HG02943 (cell line): Measurements from ENCODE around the gene GCK.

Source experiments
- ATAC-seq: cut with Tn5 transposase; IDR thresholded peaks from one replicate; pipeline ENCODE4 v1.9.1; 2021; ENCODE audit warnings: mild to moderate bottlenecking, low read depth, moderate library complexity; ENCODE audit not compliant: unreplicated experiment

The GCK gene

GRCh38 chr7:44189286-44189992 lies at the start of gene GCK:
Gene GCK, minus strand, starts transcription at chr7:44189439. Its CDS starts 486 bp downstream, at chr7:44188953.
- ATAC-seq, result no peak

GRCh38 chr7:44238116-44238695 lies 49.0 kb upstream of the GCK start:
- no peak for ATAC-seq

- no peak for ATAC-seq
Measured at GRCh38 chr7:44237696-44238095, 48.5 kb upstream of the GCK start.

DNA sequence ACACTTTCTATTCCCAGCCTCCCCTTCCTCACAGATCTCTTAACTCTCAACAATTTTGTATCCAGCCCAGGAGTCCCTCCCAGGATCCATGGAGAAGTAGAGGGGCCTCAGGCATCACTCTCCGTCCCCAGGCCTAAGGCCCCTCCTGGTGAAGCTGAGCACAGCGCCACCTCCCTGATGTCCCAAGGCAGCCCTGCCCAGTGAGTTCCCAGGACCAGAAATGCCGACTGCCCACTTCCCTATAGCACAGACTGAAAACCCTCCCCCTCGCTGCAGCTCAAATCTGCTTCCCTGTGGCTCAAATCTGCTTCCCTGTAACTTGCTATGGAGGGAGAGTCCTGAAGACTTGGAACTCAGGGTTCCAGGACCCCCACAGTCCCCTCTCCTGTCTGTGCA lies 47.1 kb upstream of the GCK start:
- no peak for ATAC-seq

DNA sequence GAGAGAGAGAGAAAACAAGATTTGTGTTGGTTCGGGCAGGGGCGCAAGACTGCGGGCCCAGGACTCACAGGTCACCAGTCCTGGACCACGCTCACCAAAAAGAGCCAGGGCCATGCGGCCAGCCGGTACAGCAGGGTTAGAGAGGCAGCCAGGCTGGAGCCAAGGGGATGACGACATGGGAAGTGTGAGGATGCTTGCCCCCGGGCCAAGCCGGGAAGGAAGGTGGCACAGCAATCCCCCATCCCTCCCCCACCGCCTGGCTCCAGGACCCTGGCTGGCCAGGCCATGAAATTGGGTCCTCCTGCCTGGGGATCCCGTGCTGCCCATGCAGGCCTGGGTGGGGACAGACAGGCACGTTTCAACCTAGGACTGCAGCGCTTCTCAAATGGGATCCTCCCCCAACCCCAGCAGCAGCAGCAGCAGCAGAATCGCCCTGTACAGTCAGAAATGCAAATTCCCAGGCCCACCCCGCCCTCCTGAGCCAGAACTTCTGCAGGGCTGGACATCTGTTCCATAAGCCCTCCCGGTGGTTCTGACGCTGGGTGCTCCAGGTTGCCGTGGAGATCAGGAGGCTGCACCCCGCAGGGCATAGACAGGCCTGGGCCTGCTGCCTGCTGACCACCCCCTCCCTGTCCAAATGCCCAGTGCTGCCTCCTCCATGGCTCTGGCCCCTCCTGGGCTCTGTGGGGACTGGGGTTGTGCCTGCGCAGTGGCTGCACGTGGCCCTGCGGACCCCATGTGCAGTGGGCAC lies 46.5 kb upstream of the GCK start:
- no peak for ATAC-seq

- no peak for ATAC-seq
Measured at GRCh38 chr7:44235066-44235465, 45.8 kb upstream of the GCK start.

GRCh38 chr7:44232901-44233715 lies 43.9 kb upstream of the GCK start:
- ATAC-seq, result no peak

DNA sequence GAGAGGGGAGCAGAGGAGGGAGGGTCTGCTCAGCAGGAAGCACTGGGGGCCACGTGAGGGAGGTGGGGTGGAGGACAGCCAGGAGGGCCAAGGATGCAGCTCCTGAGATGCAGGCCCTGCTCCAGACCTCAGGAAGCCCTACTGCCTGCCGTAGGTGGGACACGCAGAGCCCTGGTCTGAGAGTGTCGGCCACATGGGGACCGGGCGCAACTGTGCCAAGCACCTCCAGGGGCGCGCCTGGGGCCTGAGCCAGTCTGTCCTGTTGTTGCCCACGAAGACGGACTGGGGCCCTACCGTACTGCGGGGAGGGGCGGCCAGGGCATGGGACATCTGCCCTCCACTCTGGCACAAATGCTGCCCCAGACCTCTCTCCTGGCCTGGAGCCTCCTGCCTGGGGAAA lies 43.2 kb upstream of the GCK start:
- ATAC-seq, result no peak

- ATAC-seq, result no peak
Measured at GRCh38 chr7:44231088-44231487, 41.8 kb upstream of the GCK start.

DNA sequence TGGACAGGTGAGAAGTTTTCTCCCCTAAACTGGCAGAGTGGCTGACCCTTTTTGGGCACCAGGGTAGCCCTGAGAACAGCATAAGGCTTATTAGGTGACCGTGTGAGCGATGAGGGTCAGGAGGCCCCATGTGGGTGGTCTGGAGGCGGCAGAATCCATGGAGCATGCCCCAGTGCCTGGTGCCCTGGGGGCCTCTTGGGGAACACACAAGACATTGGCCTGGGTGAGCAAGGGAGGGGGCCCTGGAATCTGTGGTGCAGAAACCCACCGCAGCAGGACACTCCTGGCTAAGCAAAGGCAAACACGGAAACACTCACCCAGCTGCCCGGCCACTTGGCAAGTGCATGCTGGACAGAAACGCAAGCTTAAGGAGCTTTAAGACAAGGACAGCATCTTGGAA lies 41.0 kb upstream of the GCK start:
- no peak for ATAC-seq

DNA sequence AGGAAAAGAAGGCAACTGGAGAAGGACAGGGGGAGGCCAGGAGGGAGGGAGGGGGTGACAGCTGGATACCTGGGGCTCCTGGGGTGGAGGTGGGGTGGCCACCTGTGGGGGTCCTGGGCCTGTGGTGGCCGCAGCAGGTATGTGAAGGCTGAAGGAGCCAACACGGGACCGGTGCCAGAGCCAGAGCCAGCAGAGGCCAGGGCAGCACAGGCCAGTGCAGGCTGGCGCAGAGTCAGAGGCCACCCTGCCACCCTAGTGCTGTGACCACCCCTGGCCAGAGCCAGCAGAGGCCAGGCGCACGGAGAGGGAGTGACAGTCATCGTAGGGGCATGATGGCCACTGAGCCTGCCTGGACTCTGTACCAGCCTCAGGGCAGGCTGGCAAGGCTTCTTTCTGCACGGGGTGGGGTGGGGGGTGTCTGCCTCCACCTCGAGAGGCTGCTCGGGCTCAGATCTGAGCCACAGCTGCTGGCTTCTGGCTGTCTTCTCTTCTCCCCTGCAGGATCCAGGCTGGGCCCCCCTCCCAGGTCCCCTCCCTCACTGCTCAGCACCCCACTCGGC lies 40.4 kb upstream of the GCK start:
- ATAC-seq, result no peak

GRCh38 chr7:44228571-44229350 lies 39.5 kb upstream of the GCK start:
- no peak for ATAC-seq

GRCh38 chr7:44227911-44228310 lies 38.7 kb upstream of the GCK start:
- no peak for ATAC-seq

DNA sequence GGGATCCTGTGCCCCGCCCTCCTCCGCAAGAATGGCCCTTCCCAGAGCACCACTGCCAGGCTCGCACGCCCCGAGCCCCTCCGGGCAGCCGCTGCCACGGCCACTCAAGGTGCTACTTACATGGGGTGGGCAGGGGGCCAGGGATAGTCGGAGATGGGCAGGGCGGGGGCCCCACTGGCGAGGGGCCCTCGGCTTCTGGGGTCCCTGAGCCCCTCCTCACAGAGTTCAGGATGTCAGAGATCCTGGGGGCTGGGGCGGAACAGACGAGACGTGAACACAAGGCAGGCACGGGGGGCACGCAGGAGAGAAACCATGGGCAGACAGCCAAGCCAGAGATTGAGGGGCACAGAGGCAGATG lies 37.1 kb upstream of the GCK start:
- no peak for ATAC-seq

GRCh38 chr7:44225566-44226395 lies 36.5 kb upstream of the GCK start:
- no peak for ATAC-seq

DNA sequence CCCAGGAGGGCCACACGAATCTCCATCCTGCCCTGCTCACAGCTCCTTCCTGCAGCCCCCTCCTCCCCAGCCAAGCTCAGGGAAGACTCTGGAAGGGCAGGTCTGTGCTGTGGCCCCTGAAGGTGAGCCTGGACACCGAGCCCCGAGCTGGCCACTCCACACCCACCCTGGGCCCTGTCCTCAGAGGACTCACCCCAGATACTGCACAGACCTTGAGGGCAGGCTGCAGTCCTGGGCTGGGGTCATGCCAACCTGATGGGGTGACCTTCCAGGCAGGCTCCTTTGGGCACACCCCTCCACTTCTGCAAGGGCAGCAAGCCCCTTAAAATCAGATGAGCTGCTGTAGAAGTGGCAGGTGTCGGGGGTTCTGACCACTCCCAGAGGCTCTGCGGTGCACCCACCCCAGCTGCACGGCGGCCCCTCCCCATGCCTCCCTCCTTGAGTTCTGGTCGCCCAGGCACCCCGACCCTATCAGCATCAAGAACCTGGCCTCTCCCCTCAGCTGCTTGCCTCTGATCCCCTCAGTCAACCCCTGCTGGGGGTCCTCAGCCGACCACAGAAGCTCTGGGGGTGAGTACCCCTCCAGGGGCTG lies 35.8 kb upstream of the GCK start:
- no peak for ATAC-seq

DNA sequence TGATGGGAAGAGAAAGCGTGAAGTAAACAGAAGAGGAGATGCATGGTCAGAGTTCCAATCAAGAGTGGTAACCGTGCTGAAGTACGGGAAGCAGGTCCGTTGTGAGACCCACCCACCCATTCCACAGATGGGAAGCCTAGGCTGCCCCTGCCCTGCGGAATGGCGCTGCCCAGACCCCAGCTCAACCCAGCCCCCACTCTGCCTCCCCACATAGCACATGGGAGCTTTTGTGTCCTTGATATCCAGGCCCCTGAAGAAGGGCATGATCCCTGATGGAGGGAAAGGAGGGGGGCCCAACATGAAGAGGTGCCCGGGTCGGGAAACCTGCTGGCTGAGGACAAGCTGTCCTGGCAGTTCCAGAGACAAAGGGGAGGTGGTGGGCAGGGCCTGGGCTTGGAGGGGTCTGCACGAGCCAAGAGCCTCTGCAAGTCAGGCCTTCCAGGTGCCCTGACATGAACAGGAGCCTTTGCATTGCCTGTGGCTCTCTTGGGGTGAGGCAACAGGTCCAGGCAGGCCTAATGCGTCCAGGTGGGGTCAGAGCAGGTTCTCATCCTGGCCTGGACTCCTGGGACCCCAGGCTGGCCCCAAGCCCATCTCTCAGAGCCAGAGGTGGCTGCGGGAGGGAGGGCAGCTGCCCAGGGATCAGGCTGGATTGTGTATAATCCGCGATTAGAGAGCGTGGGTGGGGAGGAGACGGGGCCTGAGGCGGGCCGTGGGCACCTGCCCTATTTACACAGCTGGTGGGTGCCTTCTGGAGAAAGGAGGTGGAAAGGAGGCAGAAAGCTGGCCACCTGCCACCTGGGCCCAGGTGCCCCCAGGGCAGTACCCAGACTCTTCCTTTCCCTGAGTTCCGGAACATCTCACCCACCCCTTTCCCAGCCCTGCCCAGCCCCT lies 35.1 kb upstream of the GCK start:
- no peak for ATAC-seq
